ENCODE measurements around the gene SLC1A7. TPM values are rescaled to one million over a fixed set of nuclear protein-coding genes. Genes with fewer than 3 reads are reported as not detected.

SLC1A7 gene
- total and polyA plus RNA-seq, 7 donors = 0.16 to 1.6 (median 0.85) TPM; not detected in 1

GRCh38 chr1:53182111-53182593 lies 39.7 kb upstream of the SLC1A7 start:
- H3K36me3 ChIP-seq = no peaks in the 10 kb centered on the region
- H3K4me1 ChIP-seq = peaks cover 0 to 5% (median 3%) of the 10 kb centered on the region in 4 donors
- no peak overlapping the region for H3K4me3 ChIP-seq
- peak overlapping the region in 2 of 4 donors; percentile 15 to 24 for H3K27ac ChIP-seq
- WGBS, 2 donors = 28 to 35% methylated on average over 16 of the region's 16 CpGs
- peak; percentile 90 for DNase-seq
- no peaks in the 10 kb centered on the region for H3K9me3 ChIP-seq
- no peaks in the 10 kb centered on the region for H3K27me3 ChIP-seq
- intact Hi-C loops (cut with DNase I) = loop anchor here (5.0 to 10.0 kb wide), 2 partner anchors 260 to 337 kb away; partner anchors contain the start of genes ECHDC2 and ZYG11A
- TF ChIP-seq POLR2AphosphoS5 (IDR thresholded peaks at IDR 0.05) (no peak), POLR2A (IDR thresholded peaks at IDR 0.05) (no peak), EP300 (IDR thresholded peaks at IDR 0.05) (no peak), CTCF (IDR thresholded peaks at IDR 0.05) (peak; percentile 78 to 89 (median 86))

- Histone ChIP-seq H3K9me3 (no peaks in the 10 kb centered on the region), H3K27me3 (no peaks in the 10 kb centered on the region), H3K4me3 (no peak overlapping the region), H3K36me3 (no peaks in the 10 kb centered on the region), H3K4me1 (peaks cover 0 to 17% (median 14%) of the 10 kb centered on the region in 4 donors), H3K27ac (no peak overlapping the region)
- TF ChIP-seq POLR2AphosphoS5 (IDR thresholded peaks at IDR 0.05) = no peak
- no peak for TF ChIP-seq CTCF (IDR thresholded peaks at IDR 0.05)
- no peak for TF ChIP-seq POLR2A (IDR thresholded peaks at IDR 0.05)
- no peak for TF ChIP-seq EP300 (IDR thresholded peaks at IDR 0.05)
- 96% methylated on average over 5 of the region's 5 CpGs for WGBS, 2 donors
- intact Hi-C loops (cut with DNase I) = loop anchor here (5.0 to 10.0 kb wide), 2 partner anchors 259 to 336 kb away; partner anchors contain the start of genes ECHDC2 and ZYG11A
- DNase-seq = peak; percentile 24
Measured at GRCh38 chr1:53180951-53181350, 38.5 kb upstream of the SLC1A7 start.

- H3K9me3 ChIP-seq = no peaks in the 10 kb centered on the region
- H3K4me3 ChIP-seq = no peak overlapping the region
- TF ChIP-seq CTCF (IDR thresholded peaks at IDR 0.05) (no peak), POLR2AphosphoS5 (IDR thresholded peaks at IDR 0.05) (no peak), POLR2A (IDR thresholded peaks at IDR 0.05) (no peak), EP300 (IDR thresholded peaks at IDR 0.05) (no peak)
- no peaks in the 10 kb centered on the region for H3K36me3 ChIP-seq
- DNase-seq = no peak
- no peak overlapping the region for H3K27ac ChIP-seq
- intact Hi-C loops (cut with DNase I) = loop anchor here (5.0 to 10.0 kb wide), 2 partner anchors 258 to 335 kb away; partner anchors contain the start of genes ECHDC2 and ZYG11A
- H3K27me3 ChIP-seq = no peaks in the 10 kb centered on the region
- H3K4me1 ChIP-seq = peaks cover 0 to 23% (median 18%) of the 10 kb centered on the region in 4 donors
- WGBS, 2 donors = 92 to 94% methylated on average over 2 of the region's 2 CpGs
Measured at GRCh38 chr1:53180226-53180625, 37.8 kb upstream of the SLC1A7 start.

- H3K27ac ChIP-seq = peak overlapping the region in 3 of 4 donors; percentile 62 to 67 (median 62)
Measured at GRCh38 chr1:53176452-53177208, 34.2 kb upstream of the SLC1A7 start.

More at GRCh38 chr1:53176452-53177208, 34.2 kb upstream of the SLC1A7 start:
- whole genome bisulfite sequencing, 2 donors = 58 to 69% methylated on average over 10 of the region's 10 CpGs
- DNase-seq = peak; percentile 81
- peaks cover 0 to 40% (median 33%) of the 10 kb centered on the region in 4 donors for H3K4me1 ChIP-seq
- H3K36me3 ChIP-seq = no peaks in the 10 kb centered on the region
- H3K27me3 ChIP-seq = no peaks in the 10 kb centered on the region
- no peaks in the 10 kb centered on the region for H3K9me3 ChIP-seq
- intact Hi-C loops (cut with DNase I) = loop anchor here (2.0 to 10.0 kb wide), 3 partner anchors 72 to 164 kb away; partner anchors contain the start of gene PODN
- TF ChIP-seq EP300 (IDR thresholded peaks at IDR 0.05) (no peak), POLR2A (IDR thresholded peaks at IDR 0.05) (no peak), POLR2AphosphoS5 (IDR thresholded peaks at IDR 0.05) (peak in 1 of 4 donors; percentile 38), CTCF (IDR thresholded peaks at IDR 0.05) (peak in 3 of 4 experiments; percentile 19 to 41 (median 41))
- no peak overlapping the region for H3K4me3 ChIP-seq

All from sigmoid colon (tissue), 7 donors.